Caco-2 (cell line): ENCODE results near the gene FARS2. TPM values are rescaled to one million over a fixed set of nuclear protein-coding genes. Genes with fewer than 3 reads are reported as not detected.

Experiments
- BruUV-seq: library from RNA; stranded (reverse); fragments of 400-500 nt; replicated peaks from 2 replicates; lab custom pipeline; 2021; lab: Mats Ljungman, UMichigan
- CTCF ChIA-PET: fragments of 300-600 bp; sonication (Branson Sonifier 250); formaldehyde crosslinking; loops from one replicate; lab custom pipeline; 2022; ENCODE audit warnings: antibody characterized with exemption; lab: Charles Lee
- POLR2A ChIA-PET: fragments of 300-600 bp; sonication (Branson Sonifier 250); formaldehyde crosslinking; loops from one replicate; lab custom pipeline; 2022; ENCODE audit warnings: antibody characterized with exemption; lab: Charles Lee
- DNase-seq, 2 experiments: peaks; one replicate each; pipeline versions ENCODE4 v3.0.0 to v3.0.0-alpha.2; 2020 to 2022
- H3K27me3 ChIP-seq: replicated peaks from 2 replicates; pipeline ENCODE4 v1.6.0; 2011; ENCODE audit warnings: low read length; ENCODE audit not compliant: control insufficient read depth, insufficient read depth
- H3K36me3 ChIP-seq: 2 replicates; pipeline ENCODE4 v1.5.1; 2011; ENCODE audit warnings: low read length; ENCODE audit not compliant: control insufficient read depth, insufficient read depth
- H3K4me1 ChIP-seq: fragments of 250-450 bp; sonication (Bioruptor Pico); 2 replicates; pipeline ENCODE4 v1.5.1; 2020; ENCODE audit warnings: mild to moderate bottlenecking
- H3K4me3 ChIP-seq: 2 replicates; pipeline ENCODE4 v1.5.1; 2011; ENCODE audit warnings: low read depth, mild to moderate bottlenecking, control low read depth, low read length
- H3K9me3 ChIP-seq: fragments of 250-450 bp; sonication (Bioruptor Pico); 2 replicates; pipeline ENCODE4 v1.5.1; 2020; ENCODE audit warnings: mild to moderate bottlenecking, moderate library complexity
- H3K27ac Mint-ChIP-seq: one replicate; pipeline ENCODE4 v1.8.0; 2022; ENCODE audit warnings: mixed read lengths; ENCODE audit not compliant: unreplicated experiment
- H3K27me3 Mint-ChIP-seq: one replicate; pipeline ENCODE4 v1.8.0; 2022; ENCODE audit warnings: mixed read lengths; ENCODE audit not compliant: insufficient read depth, unreplicated experiment
- H3K36me3 Mint-ChIP-seq: one replicate; pipeline ENCODE4 v1.8.0; 2022; ENCODE audit warnings: mild to moderate bottlenecking, mixed read lengths; ENCODE audit not compliant: insufficient read depth, unreplicated experiment
- H3K4me1 Mint-ChIP-seq: one replicate; pipeline ENCODE4 v1.8.0; 2022; ENCODE audit warnings: low read depth, mixed read lengths; ENCODE audit not compliant: unreplicated experiment
- H3K4me3 Mint-ChIP-seq: one replicate; pipeline ENCODE4 v1.8.0; 2022; ENCODE audit warnings: mild to moderate bottlenecking, moderate library complexity, mixed read lengths; ENCODE audit not compliant: unreplicated experiment
- H3K9me3 Mint-ChIP-seq: one replicate; pipeline ENCODE4 v1.8.0; 2022; ENCODE audit warnings: mixed read lengths; ENCODE audit not compliant: unreplicated experiment
- CTCF ChIP-seq, 2 experiments: fragments of 200-600 bp in 1 of 2; IDR thresholded peaks; 1 replicate in 1 of 2; 2 replicates in 1 of 2; pipeline versions ENCODE4 v1.5.1 to v1.8.0; 2011 to 2022; ENCODE audit warnings: antibody characterized with exemption in 1 of 2, control low read depth in 1 of 2, inconsistent platforms in 1 of 2, low read depth in 1 of 2, low read length in 1 of 2, mild to moderate bottlenecking in 1 of 2, moderate library complexity in 1 of 2; ENCODE audit not compliant: insufficient read depth in 1 of 2, severe bottlenecking in 1 of 2, unreplicated experiment in 1 of 2
- intact Hi-C: fragments of 100-400 bp; cut with micrococcal nuclease; formaldehyde crosslinking; loops from one replicate; pipeline ENCODE4 v1.10.0; 2022; ENCODE audit not compliant: unreplicated experiment
- total RNA-seq: library from RNA; stranded (reverse); gene quantifications from 2 replicates; pipeline ENCODE4 v1.2.3, GENCODE V29; 2022

FARS2 gene
- total RNA-seq, 1 experiment from 2014 or later: 15.4 TPM

- CTCF ChIA-PET: no interaction called here
- H3K36me3 ChIP-seq: no peaks in the 10 kb centered on the region
- DNase-seq: no peak
- POLR2A ChIA-PET: no interaction called here
- H3K27me3 ChIP-seq: no peaks in the 10 kb centered on the region
- H3K4me3 Mint-ChIP-seq: no peak overlapping the region
- H3K9me3 ChIP-seq: no peaks in the 10 kb centered on the region
- H3K4me1 ChIP-seq: peaks cover 11% of the 10 kb centered on the region
- intact Hi-C loops: no loop called here
- no peak for TF ChIP-seq CTCF (IDR thresholded peaks at IDR 0.05; ENCODE audit: insufficient read depth in 1 of 2, low read depth in 1 of 2, low read length in 1 of 2, severe bottlenecking in 1 of 2, unreplicated experiment in 1 of 2)
- H3K9me3 Mint-ChIP-seq: peaks cover 11% of the 10 kb centered on the region
- H3K27me3 Mint-ChIP-seq: no peaks in the 10 kb centered on the region
- BruUV-seq: no TSS peak
- H3K4me1 Mint-ChIP-seq: peaks cover 7% of the 10 kb centered on the region
- no peaks in the 10 kb centered on the region for H3K36me3 Mint-ChIP-seq
- no peak overlapping the region for H3K27ac Mint-ChIP-seq
- no peak overlapping the region for H3K4me3 ChIP-seq
Observed at GRCh38 chr6:5553767-5554166, 292.5 kb downstream of the FARS2 start.

DNA sequence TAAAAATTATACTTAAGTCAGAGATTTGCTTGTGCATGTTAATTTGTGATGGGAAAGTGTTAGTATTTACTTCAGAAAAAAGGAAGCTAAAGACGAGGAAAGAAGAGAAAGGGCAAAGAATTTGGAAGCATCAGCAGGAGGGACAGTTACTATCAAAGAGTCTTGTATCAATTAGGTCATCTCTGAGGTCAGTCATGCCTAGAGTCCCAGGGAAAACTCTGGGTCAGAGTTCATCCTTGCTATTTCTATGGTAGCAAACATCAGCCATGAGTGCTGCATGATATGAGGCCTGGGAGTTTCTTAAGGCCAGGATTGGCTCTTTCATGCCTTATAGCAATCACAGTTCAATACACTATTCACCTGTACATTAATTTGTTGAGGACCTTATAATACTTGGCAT is 292.9 kb downstream of the FARS2 start:
- peak in 1 of 2 experiments; percentile 18 for DNase-seq
- Mint-ChIP-seq H3K4me1 (peaks cover 7% of the 10 kb centered on the region), H3K27ac (no peak overlapping the region), H3K27me3 (no peaks in the 10 kb centered on the region), H3K36me3 (no peaks in the 10 kb centered on the region), H3K9me3 (peaks cover 11% of the 10 kb centered on the region), H3K4me3 (no peak overlapping the region)
- no peak for TF ChIP-seq CTCF (IDR thresholded peaks at IDR 0.05; ENCODE audit: insufficient read depth in 1 of 2, low read depth in 1 of 2, low read length in 1 of 2, severe bottlenecking in 1 of 2, unreplicated experiment in 1 of 2)
- ChIA-PET CTCF (no interaction called here), POLR2A (no interaction called here)
- intact Hi-C loops: no loop called here
- Histone ChIP-seq H3K27me3 (no peaks in the 10 kb centered on the region), H3K9me3 (no peaks in the 10 kb centered on the region), H3K4me1 (peaks cover 11% of the 10 kb centered on the region), H3K36me3 (no peaks in the 10 kb centered on the region), H3K4me3 (no peak overlapping the region)
- BruUV-seq: no TSS peak

DNA sequence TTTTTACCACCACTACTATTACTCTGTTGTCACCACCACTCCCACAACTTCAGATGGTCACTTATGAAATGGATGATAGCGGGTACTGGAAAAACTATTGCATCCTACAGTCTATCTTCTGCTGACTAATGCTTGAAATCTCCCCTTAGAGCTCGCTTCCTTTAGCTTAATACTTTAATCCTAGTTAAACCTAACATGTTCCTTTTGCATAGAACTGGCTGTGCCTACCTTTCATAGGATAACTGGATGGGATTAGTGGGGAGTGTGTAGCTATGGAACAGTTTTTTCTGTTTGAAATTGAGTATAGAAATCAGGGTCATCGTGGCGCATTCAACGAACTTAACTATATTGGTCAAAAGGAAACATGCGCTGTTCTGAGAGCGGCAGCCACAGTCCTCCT is 294.7 kb downstream of the FARS2 start:
- intact Hi-C loops: no loop called here
- Histone ChIP-seq H3K4me1 (peaks cover 11% of the 10 kb centered on the region), H3K9me3 (no peaks in the 10 kb centered on the region), H3K4me3 (no peak overlapping the region), H3K27me3 (no peaks in the 10 kb centered on the region), H3K36me3 (no peaks in the 10 kb centered on the region)
- Mint-ChIP-seq H3K27ac (no peak overlapping the region), H3K4me1 (peaks cover 7% of the 10 kb centered on the region), H3K4me3 (no peak overlapping the region), H3K9me3 (peaks cover 6% of the 10 kb centered on the region), H3K27me3 (no peaks in the 10 kb centered on the region), H3K36me3 (no peaks in the 10 kb centered on the region)
- ChIA-PET CTCF (no interaction called here), POLR2A (no interaction called here)
- DNase-seq: no peak
- BruUV-seq: no TSS peak
- no peak for TF ChIP-seq CTCF (IDR thresholded peaks at IDR 0.05; ENCODE audit: insufficient read depth in 1 of 2, low read depth in 1 of 2, low read length in 1 of 2, severe bottlenecking in 1 of 2, unreplicated experiment in 1 of 2)
